NCI-H2107 (cell line): ENCODE data around the gene PCDHA1.
"Not testable (repeated sequence)": the region's sequence is repeated elsewhere in the genome, so short reads cannot be mapped to it uniquely, and the experiment has no call there.

Experiments used
- DNase-seq: peaks from one replicate; lab custom pipeline; 2025; lab: John Stamatoyannopoulos, UW

PCDHA1 gene

DNA sequence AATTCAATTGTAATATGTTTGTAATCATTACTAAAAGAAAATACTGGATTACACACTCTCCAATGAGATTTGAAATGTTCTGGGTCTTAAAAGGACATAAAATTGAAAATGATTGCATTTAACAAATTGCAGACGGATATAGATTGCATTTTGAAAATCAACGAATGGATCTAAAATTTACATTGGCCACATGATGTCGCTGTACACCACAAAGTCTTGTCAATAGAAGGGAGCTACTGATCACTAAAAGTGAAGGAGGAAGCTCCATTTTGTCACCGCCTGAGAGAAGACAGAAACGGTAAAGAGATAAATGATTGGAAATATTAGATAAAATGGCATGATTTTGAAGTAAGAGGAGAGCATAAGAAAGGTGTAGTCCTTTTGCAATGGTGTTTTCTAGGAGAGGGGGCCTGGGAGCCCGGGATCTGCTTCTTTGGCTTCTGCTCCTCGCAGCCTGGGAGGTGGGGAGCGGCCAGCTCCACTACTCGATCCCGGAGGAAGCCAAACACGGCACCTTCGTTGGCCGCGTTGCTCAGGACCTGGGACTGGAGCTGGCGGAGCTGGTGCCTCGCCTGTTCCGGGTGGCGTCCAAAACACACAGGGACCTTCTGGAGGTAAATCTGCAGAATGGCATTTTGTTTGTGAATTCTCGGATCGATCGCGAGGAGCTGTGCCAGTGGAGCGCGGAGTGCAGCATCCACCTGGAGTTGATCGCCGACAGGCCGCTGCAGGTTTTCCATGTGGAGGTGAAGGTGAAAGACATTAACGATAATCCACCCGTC, at the start of gene PCDHA1:
Gene PCDHA1 (plus strand): TSS at position 236 of the 782 bp plus-strand sequence.
- no peak for DNase-seq

DNA sequence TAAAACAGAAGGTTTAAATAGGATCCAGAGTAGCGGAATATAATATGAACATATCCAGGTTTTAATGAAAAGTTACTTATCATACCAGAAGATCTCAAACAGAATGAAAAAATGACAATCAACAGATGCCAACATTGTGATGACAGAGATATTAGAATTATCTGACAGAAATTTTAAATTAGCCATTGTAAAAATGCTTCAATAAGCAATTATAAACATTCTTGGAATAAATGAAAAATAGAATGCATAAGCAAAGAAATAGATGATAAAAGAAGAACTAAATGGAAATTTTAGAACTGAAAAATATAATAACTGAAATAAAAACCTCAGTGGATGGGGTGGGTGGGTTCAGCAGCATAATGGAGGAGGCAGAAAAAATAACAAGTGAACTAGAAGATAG, 48.5 kb upstream of the PCDHA1 start:
- no peak for DNase-seq

DNA sequence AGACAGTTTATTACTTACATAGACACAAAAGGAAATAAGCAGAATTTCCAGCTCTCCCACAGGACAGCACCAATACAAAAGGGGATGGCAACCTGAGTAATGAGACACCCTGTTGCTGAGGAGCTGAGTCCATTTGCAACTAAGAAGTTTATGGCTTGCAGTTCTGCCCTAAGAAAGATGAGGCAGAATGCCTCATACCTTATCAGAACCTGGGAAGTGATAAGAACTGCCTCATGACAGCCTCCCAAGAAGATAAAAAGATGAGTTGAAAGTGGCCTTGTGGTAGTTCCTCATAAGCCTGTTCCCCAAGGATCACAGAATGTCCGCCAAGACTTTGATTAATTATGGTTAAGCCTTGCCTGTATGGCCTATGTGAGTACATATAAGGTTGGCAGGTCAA, 44.0 kb upstream of the PCDHA1 start:
- DNase-seq = no peak

DNA sequence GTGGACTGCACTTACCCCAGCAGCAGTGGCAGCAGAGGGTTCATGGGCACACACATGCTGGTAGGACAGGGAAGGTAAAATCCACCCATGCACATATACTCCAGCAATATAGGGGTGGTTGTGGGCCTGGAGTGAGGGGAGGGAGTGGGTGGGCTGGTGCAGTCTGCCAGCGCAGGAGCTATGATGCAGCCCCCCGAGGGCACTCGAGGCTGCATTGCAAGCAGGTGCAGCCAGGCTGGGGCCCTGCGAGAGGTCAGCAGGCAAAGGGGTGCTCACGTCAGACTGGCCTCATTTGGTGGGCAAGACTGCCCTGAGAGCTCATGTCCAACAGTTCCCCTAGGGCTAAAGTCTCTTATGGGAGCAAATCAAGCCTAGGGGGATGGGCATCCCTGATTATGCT, 32.4 kb upstream of the PCDHA1 start:
- DNase-seq = no peak

DNA sequence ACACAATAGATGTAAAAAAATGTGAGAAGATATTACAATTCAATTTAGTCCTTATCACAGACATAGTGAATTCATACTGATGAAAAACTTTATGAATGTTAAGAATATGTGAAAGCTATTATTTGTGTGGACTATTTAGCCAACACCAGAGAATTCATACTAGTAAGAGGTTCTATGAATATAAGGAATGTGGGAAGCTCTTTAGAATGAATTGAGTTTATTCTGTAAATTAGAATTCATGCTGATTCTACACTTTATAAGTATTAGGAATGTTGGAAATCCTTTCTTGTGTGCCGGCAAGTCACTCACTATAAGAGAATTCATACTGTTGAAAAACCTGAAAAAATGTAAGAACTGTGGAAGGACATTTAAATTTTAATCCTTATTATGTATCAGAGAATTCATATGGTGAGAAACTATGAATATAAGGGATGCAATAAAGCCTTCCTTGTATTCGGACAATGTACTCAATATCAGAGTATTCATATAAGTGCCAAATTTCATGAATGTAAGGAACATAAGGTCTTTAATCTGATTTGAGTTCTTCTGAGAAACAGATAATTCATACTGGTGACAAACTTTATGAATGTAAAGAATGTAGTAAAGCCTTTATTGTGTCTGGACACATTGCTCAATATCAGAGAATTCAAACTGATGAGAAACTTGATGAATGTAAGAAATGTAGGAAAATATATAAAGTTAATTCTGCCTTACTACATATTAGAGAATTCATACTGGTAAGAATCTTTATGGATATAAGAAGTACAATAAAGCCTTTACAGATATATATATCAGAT, 21.6 kb upstream of the PCDHA1 start:
- no peak for DNase-seq

DNA sequence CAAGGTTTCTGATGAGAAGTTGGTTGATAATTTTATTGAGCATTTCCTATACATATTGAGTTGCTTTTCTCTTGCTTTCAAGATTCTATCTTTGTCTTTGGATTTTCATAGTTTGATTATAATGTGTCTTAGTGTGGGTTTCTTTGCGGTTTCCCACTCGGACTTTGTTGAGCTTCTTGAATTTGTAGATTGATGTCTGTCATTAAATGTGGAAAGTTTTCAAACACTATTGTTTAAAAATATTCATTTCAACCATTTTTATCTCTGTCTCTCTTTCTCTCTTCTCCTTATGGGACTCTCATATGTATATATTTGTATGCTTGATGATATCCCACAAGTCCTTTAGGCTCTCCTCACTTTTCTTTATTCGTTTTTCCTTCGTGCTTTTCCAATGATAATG, 18.5 kb upstream of the PCDHA1 start:
- no peak for DNase-seq

DNA sequence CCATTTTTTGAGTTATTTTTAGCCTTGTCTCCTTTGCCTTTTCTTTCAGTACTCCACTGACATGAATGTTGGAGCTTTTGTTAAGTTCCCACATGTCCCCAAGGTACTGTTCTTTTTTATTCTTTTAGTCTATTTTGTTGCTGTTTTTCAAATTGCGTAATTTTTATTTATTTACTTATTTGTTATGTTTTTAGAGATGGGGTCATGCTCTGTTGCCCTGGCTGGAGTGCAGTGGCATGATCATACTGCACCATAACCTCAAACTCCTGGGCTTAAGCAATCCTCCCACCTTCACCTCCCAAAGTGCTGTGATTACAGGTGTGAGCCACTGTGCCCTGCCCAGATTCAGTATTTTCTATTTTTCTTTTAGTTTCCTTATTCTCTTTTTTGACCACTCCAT, 5.4 kb upstream of the PCDHA1 start:
- DNase-seq = no peak

DNA sequence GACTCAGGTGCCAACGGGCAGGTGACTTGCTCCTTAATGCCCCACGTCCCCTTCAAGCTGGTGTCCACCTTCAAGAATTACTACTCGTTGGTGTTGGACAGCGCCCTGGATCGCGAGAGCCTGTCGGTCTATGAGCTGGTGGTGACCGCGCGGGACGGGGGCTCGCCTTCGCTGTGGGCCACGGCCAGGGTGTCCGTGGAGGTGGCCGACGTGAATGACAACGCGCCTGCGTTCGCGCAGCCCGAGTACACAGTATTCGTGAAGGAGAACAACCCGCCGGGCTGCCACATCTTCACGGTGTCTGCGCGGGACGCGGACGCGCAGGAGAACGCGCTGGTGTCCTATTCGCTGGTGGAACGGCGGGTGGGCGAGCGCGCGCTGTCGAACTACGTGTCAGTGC, 1.5 kb downstream of the PCDHA1 start:
- DNase-seq = not testable (repeated sequence)

DNA sequence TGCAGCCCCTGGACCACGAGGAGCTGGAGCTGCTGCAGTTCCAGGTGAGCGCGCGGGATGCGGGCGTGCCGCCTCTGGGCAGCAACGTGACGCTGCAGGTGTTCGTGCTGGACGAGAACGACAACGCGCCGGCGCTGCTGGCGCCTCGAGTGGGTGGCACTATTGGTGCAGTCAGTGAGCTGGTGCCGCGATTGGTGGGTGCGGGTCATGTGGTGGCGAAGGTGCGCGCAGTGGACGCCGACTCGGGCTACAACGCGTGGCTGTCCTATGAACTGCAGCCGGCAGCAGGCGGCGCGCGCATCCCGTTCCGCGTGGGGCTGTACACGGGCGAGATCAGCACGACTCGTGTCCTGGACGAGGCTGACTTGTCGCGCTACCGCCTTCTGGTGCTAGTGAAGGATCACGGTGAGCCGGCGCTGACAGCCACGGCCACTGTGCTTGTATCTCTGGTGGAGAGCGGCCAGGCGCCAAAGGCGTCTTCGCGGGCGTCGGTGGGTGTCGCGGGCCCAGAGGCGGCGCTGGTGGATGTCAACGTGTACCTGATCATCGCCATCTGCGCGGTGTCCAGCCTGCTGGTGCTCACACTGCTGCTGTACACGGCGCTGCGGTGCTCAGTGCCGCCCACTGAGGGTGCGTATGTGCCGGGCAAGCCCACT, 2.0 kb downstream of the PCDHA1 start:
- DNase-seq = not testable (repeated sequence)

DNA sequence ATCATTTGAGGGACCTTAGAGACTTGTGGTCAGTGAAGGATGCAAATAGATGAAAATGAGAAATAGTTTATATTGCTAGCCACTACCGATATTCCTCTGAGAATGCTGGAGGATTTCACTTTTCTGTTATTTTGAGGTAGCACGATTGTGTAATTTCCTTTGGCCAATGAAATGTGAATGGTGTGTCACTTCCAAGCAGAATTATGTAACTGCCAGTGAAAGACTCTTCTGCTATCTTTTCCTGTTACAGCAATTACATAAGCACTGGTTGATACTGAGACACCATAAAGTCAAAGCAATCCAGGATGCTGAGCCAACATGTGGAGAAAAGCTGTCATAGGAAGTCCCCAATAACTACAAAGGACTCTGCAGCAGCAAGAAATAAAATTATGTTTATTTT, 5.1 kb downstream of the PCDHA1 start:
- no peak for DNase-seq

DNA sequence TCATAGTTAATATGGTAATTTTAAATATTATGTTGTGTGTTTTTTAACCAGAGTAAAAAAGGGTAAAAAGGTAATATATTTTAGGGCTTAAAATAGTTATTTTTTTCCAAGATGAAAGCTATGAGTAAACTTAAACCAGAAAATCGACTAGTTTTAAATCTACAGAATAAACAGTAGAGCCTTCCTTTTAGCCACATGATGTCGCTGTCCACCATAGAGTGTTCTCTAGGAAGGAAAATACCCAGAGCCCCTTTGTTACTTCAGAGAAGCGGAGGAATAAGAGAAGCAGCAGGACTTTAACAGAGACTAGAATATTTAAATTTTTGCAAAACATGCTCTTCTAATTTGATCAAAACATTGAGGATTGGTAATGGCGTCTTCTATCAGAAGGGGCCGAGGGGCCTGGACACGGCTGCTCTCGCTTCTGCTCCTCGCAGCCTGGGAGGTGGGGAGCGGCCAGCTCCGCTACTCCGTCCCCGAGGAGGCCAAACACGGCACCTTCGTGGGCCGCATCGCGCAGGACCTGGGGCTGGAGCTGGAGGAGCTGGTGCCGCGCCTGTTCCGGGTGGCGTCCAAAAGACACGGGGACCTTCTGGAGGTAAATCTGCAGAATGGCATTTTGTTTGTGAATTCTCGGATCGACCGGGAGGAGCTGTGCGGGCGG, 8.8 kb downstream of the PCDHA1 start, which contains the start of gene PCDHA2:
Gene PCDHA2 (plus strand): TSS at position 258 of the 664 bp plus-strand sequence.
- DNase-seq = no peak

DNA sequence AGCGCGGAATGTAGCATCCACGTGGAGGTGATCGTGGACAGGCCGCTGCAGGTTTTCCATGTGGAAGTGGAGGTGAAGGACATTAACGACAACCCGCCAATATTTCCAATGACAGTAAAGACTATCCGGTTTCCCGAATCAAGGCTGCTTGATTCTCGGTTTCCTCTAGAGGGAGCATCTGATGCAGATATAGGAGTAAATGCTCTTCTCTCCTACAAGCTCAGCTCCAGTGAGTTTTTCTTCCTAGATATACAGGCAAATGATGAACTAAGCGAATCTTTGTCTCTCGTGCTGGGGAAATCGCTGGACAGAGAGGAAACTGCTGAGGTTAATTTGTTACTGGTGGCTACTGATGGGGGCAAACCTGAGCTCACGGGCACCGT, 9.3 kb downstream of the PCDHA1 start:
- no peak for DNase-seq

DNA sequence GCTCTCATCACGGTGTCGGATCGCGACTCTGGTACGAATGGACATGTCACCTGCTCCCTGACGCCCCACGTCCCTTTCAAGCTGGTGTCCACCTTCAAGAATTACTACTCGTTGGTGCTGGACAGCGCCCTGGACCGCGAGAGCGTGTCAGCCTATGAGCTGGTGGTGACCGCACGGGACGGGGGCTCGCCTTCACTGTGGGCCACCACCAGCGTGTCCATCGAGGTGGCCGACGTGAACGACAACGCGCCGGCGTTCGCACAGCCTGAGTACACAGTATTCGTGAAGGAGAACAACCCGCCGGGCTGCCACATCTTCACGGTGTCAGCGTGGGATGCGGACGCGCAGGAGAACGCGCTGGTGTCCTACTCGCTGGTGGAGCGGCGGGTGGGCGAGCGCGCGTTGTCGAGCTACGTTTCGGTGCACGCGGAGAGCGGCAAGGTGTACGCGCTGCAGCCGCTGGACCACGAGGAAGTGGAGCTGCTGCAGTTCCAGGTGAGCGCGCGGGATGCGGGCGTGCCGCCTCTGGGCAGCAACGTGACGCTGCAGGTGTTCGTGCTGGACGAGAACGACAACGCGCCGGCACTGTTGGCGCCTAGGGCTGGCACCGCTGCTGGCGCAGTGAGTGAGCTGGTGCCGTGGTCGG, 10.3 kb downstream of the PCDHA1 start:
- not testable (repeated sequence) for DNase-seq

DNA sequence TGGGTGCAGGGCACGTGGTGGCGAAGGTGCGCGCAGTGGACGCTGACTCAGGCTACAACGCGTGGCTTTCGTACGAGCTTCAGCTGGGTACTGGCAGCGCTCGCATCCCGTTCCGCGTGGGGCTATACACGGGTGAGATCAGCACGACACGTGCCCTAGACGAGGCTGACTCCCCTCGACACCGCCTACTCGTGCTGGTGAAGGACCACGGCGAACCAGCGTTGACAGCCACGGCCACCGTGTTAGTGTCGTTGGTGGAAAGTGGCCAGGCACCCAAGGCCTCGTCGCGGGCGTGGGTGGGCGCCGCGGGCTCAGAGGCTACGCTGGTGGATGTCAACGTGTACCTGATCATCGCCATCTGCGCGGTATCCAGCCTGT, 10.8 kb downstream of the PCDHA1 start:
- DNase-seq = no peak

DNA sequence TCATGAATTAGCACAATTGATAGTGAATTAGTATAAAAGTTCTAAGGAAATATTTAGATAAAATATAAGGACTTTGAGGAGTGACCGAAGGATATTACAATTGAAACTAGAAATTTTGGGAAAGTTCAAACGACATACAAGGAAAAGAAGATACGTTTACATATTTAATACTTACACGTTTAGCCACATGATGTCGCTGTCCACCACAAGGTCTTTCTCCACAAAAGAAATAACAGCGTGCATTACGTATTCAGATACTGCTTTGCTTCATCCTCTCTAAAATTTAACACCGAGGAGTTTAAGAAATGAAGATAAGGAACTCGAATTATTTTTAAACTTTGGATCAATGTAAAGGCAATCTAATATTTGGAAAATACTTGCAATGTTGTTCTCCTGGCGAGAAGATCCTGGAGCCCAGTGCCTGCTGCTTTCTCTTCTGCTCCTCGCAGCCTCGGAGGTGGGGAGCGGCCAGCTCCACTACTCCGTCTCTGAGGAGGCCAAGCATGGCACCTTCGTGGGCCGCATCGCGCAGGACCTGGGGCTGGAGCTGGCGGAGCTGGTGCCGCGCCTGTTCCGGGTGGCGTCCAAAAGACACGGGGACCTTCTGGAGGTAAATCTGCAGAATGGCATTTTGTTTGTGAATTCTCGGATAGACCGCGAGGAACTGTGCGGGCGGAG, 15.0 kb downstream of the PCDHA1 start, which contains the start of gene PCDHA3:
Gene PCDHA3 (plus strand): TSS at position 242 of the 678 bp plus-strand sequence.
- no peak for DNase-seq

DNA sequence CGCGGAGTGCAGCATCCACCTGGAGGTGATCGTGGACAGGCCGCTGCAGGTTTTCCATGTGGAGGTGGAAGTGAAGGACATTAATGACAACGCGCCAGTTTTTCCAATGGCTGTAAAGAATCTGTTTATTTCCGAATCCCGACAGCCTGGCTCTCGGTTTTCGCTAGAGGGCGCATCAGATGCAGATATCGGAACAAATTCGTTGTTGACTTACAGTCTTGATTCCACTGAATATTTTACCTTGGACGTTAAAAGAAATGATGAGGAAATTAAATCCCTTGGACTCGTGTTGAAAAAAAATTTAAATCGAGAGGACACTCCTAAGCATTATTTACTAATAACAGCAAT, 15.5 kb downstream of the PCDHA1 start:
- no peak for DNase-seq

DNA sequence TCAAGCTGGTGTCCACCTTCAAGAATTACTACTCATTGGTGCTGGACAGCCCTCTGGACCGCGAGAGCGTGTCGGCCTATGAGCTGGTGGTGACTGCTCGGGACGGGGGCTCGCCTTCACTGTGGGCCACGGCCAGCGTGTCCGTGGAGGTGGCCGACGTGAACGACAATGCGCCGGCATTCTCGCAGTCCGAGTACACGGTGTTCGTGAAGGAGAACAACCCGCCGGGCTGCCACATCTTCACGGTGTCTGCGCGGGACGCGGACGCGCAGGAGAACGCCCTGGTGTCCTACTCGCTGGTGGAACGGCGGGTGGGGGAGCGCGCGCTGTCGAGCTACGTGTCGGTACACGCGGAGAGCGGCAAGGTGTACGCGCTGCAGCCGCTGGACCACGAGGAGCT, 16.4 kb downstream of the PCDHA1 start:
- DNase-seq = not testable (repeated sequence)

DNA sequence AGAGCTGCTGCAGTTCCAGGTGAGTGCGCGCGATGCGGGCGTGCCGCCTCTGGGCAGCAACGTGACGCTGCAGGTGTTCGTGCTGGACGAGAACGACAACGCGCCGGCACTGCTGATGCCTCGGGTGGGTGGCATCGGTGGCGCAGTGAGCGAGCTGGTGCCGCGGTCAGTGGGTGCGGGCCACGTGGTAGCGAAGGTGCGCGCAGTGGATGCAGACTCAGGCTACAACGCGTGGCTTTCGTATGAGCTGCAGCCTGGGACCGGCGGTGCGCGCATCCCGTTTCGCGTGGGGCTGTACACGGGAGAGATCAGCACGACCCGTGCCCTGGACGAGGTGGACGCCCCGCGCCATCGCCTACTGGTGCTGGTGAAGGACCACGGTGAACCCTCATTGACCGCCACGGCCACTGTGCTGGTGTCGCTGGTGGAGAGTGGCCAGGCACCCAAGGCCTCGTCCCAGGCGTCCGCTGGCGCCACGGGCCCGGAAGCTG, 16.9 kb downstream of the PCDHA1 start:
- no peak for DNase-seq

DNA sequence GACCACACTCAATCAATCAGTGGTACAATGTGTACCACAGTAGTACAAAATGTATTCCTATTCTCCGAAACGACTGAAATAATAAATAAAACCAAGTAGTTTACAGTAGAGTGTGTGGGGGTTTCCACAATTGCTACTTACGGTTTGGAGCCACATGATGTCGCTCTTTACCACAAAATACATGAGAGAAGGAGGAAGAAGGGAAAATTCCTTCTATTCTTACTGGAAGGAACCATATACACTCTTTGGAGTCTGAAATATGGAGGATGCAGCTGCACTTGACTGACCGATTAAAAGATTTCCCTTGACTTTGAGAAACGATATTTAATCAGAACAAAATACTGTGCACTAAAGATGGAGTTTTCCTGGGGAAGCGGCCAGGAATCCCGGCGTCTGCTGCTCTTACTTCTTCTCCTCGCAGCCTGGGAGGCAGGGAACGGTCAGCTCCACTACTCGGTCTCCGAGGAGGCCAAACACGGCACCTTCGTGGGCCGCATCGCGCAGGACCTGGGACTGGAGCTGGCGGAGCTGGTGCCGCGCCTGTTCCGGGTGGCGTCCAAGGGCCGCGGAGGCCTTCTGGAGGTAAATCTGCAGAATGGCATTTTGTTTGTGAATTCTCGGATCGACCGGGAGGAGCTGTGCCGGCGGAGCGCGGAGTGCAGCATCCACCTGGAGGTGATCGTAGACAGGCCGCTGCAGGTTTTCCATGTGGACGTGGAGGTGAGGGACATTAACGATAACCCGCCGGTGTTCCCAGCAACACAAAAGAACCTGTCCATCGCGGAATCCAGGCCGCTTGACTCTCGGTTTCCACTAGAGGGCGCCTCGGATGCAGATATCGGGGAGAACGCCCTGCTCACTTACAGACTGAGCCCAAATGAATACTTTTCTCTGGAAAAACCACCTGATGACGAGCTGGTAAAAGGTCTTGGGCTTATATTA, 21.2 kb downstream of the PCDHA1 start, which contains the start of gene PCDHA4:
Gene PCDHA4 (plus strand): TSS at position 235 of the 942 bp plus-strand sequence.
- no peak for DNase-seq
